ENCODE measurements around the gene LGALS12. TPM values are rescaled to one million over a fixed set of nuclear protein-coding genes. Genes with fewer than 3 reads are reported as not detected.
"Not testable (repeated sequence)": the region's sequence is repeated elsewhere in the genome, so short reads cannot be mapped to it uniquely, and the experiment has no call there.

The LGALS12 gene
- total RNA-seq, 6 experiments from 2014 or later: not detected

GRCh38 chr11:63527667-63528066, 21.8 kb downstream of the LGALS12 start:
- Mint-ChIP-seq H3K9me3 (peaks cover 7% of the 10 kb centered on the region), H3K4me3 (no peak overlapping the region), H3K4me1 (ENCODE audit: low read depth) (peaks cover 15% of the 10 kb centered on the region), H3K27ac (no peak overlapping the region), H3K27me3 (ENCODE audit: insufficient read depth) (peaks cover 10% of the 10 kb centered on the region), H3K36me3 (ENCODE audit: low read depth) (no peaks in the 10 kb centered on the region)
- DNase-seq: no peak
- no peak for TF ChIP-seq CTCF (IDR thresholded peaks at IDR 0.05)

- DNase-seq; H3K9me3 Mint-ChIP-seq; H3K4me3 Mint-ChIP-seq; H3K36me3 Mint-ChIP-seq (ENCODE audit: low read depth); H3K27ac Mint-ChIP-seq: not testable (repeated sequence)
- Mint-ChIP-seq H3K27me3 (ENCODE audit: insufficient read depth) (peaks cover 10% of the 10 kb centered on the region), H3K4me1 (ENCODE audit: low read depth) (peaks cover 15% of the 10 kb centered on the region)
These were observed 22.3 kb downstream of the LGALS12 start for GRCh38 chr11:63528156-63528555.

- not testable (repeated sequence) for H3K27ac Mint-ChIP-seq; H3K4me3 Mint-ChIP-seq; H3K9me3 Mint-ChIP-seq; H3K36me3 Mint-ChIP-seq (ENCODE audit: low read depth); DNase-seq
- Mint-ChIP-seq H3K27me3 (ENCODE audit: insufficient read depth) (peaks cover 17% of the 10 kb centered on the region), H3K4me1 (ENCODE audit: low read depth) (peaks cover 15% of the 10 kb centered on the region)
These were observed 22.9 kb downstream of the LGALS12 start for GRCh38 chr11:63528729-63529278.

DNA sequence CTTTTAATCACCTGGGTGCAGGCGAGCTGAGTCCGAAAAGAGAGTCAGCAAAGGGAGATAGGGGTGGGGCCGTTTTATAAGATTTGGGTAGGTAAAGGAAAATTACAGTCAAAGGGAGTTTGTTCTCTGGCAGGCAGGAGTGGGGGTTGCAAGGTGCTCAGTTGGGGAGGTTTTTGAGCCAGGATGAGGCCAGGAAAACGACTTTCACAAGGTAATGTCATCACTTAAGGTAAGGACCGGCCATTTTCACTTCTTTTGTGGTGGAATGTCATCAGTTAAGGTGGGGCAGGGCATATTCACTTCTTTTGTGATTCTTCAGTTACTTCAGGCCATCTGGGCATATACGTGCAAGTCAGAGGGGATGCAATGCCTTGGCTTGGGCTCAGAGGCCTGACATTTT, 23.5 kb downstream of the LGALS12 start:
- H3K4me3 Mint-ChIP-seq; H3K27ac Mint-ChIP-seq; H3K36me3 Mint-ChIP-seq (ENCODE audit: low read depth); DNase-seq; H3K9me3 Mint-ChIP-seq: not testable (repeated sequence)
- peaks cover 21% of the 10 kb centered on the region for H3K27me3 Mint-ChIP-seq (ENCODE audit: insufficient read depth)
- H3K4me1 Mint-ChIP-seq (ENCODE audit: low read depth): peaks cover 15% of the 10 kb centered on the region

DNA sequence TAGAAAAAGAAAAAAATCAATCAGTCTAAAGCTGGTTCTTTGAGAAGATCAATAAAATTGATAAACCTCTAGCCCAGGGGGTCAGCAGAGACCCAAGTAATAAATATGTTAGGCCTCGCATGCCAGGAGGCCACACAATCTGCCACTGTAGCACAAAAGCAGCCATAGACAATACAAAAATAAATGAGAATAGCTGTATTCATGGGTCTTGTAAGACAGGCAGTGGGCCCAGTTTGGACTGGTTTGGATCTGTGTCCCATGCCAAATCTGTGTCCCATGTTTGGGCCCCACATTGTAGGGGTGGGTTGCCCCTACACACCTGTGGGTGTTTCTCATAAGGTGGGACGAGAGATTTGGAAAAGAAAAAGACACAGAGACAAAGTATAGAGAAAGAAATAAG, 24.1 kb downstream of the LGALS12 start:
- H3K27me3 Mint-ChIP-seq (ENCODE audit: insufficient read depth): peaks cover 21% of the 10 kb centered on the region
- no peaks in the 10 kb centered on the region for H3K9me3 Mint-ChIP-seq
- no peak overlapping the region for H3K27ac Mint-ChIP-seq
- no peak for DNase-seq
- H3K4me1 Mint-ChIP-seq (ENCODE audit: low read depth): peaks cover 15% of the 10 kb centered on the region
- no peak for TF ChIP-seq CTCF (IDR thresholded peaks at IDR 0.05)
- no peaks in the 10 kb centered on the region for H3K36me3 Mint-ChIP-seq (ENCODE audit: low read depth)
- no peak overlapping the region for H3K4me3 Mint-ChIP-seq

DNA sequence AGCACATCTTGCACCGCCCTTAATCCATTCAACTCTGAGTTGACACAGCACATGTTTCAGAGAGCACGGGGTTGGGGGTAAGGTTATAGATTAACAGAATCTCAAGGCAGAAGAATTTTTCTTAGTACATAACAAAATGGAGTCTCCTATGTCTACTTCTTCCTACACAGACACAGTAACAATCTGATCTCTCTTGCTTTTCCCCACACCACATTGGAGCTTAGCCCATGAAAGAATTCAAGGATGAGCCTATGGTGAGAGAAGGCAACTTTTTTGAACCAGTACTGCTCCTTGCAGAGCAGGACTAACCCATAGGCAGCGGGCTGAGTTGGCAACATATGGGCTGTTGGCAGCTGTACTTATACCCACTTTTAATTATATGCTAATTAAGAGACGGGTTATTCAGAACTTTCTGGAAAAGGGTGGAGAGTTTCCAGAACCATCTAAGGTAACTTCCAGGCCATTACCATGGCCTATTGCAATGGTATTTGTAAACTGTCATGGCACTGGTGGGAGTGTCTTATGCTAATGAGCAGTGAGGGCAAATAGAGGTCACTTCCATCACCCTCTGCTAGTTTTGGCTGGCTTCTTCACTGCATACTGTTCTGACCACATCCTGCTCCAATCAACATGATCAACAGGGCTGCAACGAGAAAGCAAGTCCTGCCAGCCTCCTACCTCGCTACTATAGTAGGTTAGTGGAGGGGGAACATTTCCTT, 25.3 kb downstream of the LGALS12 start:
- Mint-ChIP-seq H3K27me3 (ENCODE audit: insufficient read depth) (peaks cover 21% of the 10 kb centered on the region), H3K4me1 (ENCODE audit: low read depth) (peaks cover 15% of the 10 kb centered on the region)
- not testable (repeated sequence) for H3K27ac Mint-ChIP-seq; H3K9me3 Mint-ChIP-seq; H3K4me3 Mint-ChIP-seq; H3K36me3 Mint-ChIP-seq (ENCODE audit: low read depth)
- DNase-seq: peak; percentile 55

DNA sequence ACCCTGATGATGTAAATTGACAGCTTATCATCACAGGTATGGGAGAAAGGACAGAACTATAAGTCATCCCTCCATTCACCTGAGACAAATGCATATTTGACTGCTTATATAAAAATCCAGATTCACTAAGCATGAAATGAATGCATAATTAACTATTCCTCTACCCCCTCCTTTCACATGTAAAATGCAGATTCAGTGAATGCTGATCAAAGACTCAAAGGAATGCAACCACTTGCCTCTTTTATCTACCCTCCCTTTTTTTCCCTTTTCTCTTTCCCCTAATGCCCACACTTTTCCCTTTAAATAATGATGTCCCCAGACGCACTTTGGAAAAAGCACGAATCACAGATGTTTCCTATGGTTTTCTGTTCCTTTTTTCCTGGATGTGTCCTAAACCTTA, 26.2 kb downstream of the LGALS12 start:
- peaks cover 21% of the 10 kb centered on the region for H3K27me3 Mint-ChIP-seq (ENCODE audit: insufficient read depth)
- no peak for TF ChIP-seq CTCF (IDR thresholded peaks at IDR 0.05)
- H3K27ac Mint-ChIP-seq: no peak overlapping the region
- no peak overlapping the region for H3K4me3 Mint-ChIP-seq
- H3K36me3 Mint-ChIP-seq (ENCODE audit: low read depth): no peaks in the 10 kb centered on the region
- DNase-seq: no peak
- H3K4me1 Mint-ChIP-seq (ENCODE audit: low read depth): peaks cover 22% of the 10 kb centered on the region
- H3K9me3 Mint-ChIP-seq: no peaks in the 10 kb centered on the region

Measured in HFFc6 (cell line).